ENCODE results near the gene KRTAP10-4.
"Not testable (repeated sequence)": the region's sequence is repeated elsewhere in the genome, so short reads cannot be mapped to it uniquely, and the experiment has no call there.

KRTAP10-4 gene

GRCh38 chr21:44599264-44600029 is 25.9 kb downstream of the KRTAP10-4 start:
- no peak for DNase-seq (ENCODE audit: low read depth)

GRCh38 chr21:44600118-44600978 is 26.8 kb downstream of the KRTAP10-4 start, which contains the start of gene KRTAP10-7:
Gene KRTAP10-7 (plus strand): TSS chr21:44600597. CDS start chr21:44600622, 25 bp downstream.
- not testable (repeated sequence) for DNase-seq (ENCODE audit: low read depth)

- DNase-seq (ENCODE audit: low read depth), result not testable (repeated sequence)
Observed at GRCh38 chr21:44601091-44601490, 27.6 kb downstream of the KRTAP10-4 start.

- no peak for DNase-seq (ENCODE audit: low read depth)
Observed at GRCh38 chr21:44601596-44602462, 28.3 kb downstream of the KRTAP10-4 start.

- no peak for DNase-seq (ENCODE audit: low read depth)
Observed at GRCh38 chr21:44602463-44602850, 28.9 kb downstream of the KRTAP10-4 start.

GRCh38 chr21:44603109-44603875 is 29.8 kb downstream of the KRTAP10-4 start:
- no peak for DNase-seq (ENCODE audit: low read depth)

GRCh38 chr21:44603911-44604310 is 30.4 kb downstream of the KRTAP10-4 start:
- no peak for DNase-seq (ENCODE audit: low read depth)

GRCh38 chr21:44606495-44606894 is 33.0 kb downstream of the KRTAP10-4 start:
- no peak for DNase-seq (ENCODE audit: low read depth)

- DNase-seq (ENCODE audit: low read depth), result no peak
Observed at GRCh38 chr21:44609193-44609592, 35.7 kb downstream of the KRTAP10-4 start.

GRCh38 chr21:44610157-44610843 is 36.8 kb downstream of the KRTAP10-4 start:
- not testable (repeated sequence) for DNase-seq (ENCODE audit: low read depth)

GRCh38 chr21:44611551-44611950 is 38.0 kb downstream of the KRTAP10-4 start:
- no peak for DNase-seq (ENCODE audit: low read depth)

- DNase-seq (ENCODE audit: low read depth), result no peak
Observed at GRCh38 chr21:44612029-44612486, 38.5 kb downstream of the KRTAP10-4 start, which contains the start of gene KRTAP10-8. Gene KRTAP10-8 (plus strand): TSS chr21:44612079. CDS start chr21:44612101, 22 bp downstream.

- no peak for DNase-seq (ENCODE audit: low read depth)
Observed at GRCh38 chr21:44612669-44613229, 39.2 kb downstream of the KRTAP10-4 start.

GRCh38 chr21:44613386-44614155 is 40.0 kb downstream of the KRTAP10-4 start:
- DNase-seq (ENCODE audit: low read depth), result no peak

- no peak for DNase-seq (ENCODE audit: low read depth)
Observed at GRCh38 chr21:44614161-44614631, 40.7 kb downstream of the KRTAP10-4 start.

GRCh38 chr21:44614961-44615391 is 41.4 kb downstream of the KRTAP10-4 start:
- DNase-seq (ENCODE audit: low read depth), result no peak

GRCh38 chr21:44615466-44615865 is 41.9 kb downstream of the KRTAP10-4 start:
- DNase-seq (ENCODE audit: low read depth), result no peak

- no peak for DNase-seq (ENCODE audit: low read depth)
Observed at GRCh38 chr21:44615911-44616590, 42.5 kb downstream of the KRTAP10-4 start.

GRCh38 chr21:44616591-44616926 is 43.0 kb downstream of the KRTAP10-4 start:
- DNase-seq (ENCODE audit: low read depth), result no peak

Data from stimulated activated CD8-positive, alpha-beta memory T cell treated with anti-CD3 and anti-CD28 coated beads, Interleukin-12 subunit alpha, Interleukin-12 subunit beta, amount 100 ng/mL, for 1 hour (primary cell).